HEK293T (cell line): ENCODE results near the gene TBC1D2.

Experiments
- CTCF ChIA-PET: fragments of 350-600 bp; formaldehyde crosslinking; extraction: SDS; loops from one replicate; lab custom pipeline; 2021; ENCODE audit warnings: antibody characterized with exemption, inconsistent platforms; lab: Yijun Ruan, JAX
- POLR2A ChIA-PET: fragments of 350-600 bp; formaldehyde crosslinking; extraction: SDS; loops from one replicate; lab custom pipeline; 2020; ENCODE audit warnings: antibody characterized with exemption, inconsistent platforms; lab: Yijun Ruan, JAX
- DNase-seq: peaks from one replicate; pipeline ENCODE4 v3.0.0; 2012; ENCODE audit warnings: mixed read lengths; ENCODE audit errors: extremely low spot score
- ARNT ChIP-seq: fragments of 450-650 bp; IDR thresholded peaks from 2 replicates; pipeline ENCODE4 v1.6.1; 2017; ENCODE audit warnings: mild to moderate bottlenecking
- BHLHE40 ChIP-seq: fragments of 450-650 bp; IDR thresholded peaks from 2 replicates; pipeline ENCODE4 v1.6.1; 2016; ENCODE audit warnings: mild to moderate bottlenecking, moderate library complexity, borderline replicate concordance
- CTBP1 ChIP-seq: fragments of 450-650 bp; IDR thresholded peaks from 2 replicates; pipeline ENCODE4 v1.6.1; 2016; ENCODE audit warnings: borderline replicate concordance
- ELF4 ChIP-seq: fragments of 450-650 bp; IDR thresholded peaks from 2 replicates; pipeline ENCODE4 v1.6.1; 2017; ENCODE audit warnings: antibody characterized with exemption
- FOXA1 ChIP-seq: fragments of 450-650 bp; IDR thresholded peaks from 2 replicates; pipeline ENCODE4 v1.6.1; 2016; ENCODE audit warnings: mild to moderate bottlenecking
- FOXK2 ChIP-seq: fragments of 450-650 bp; IDR thresholded peaks from 2 replicates; pipeline ENCODE4 v1.6.1; 2016; ENCODE audit warnings: mild to moderate bottlenecking
- FOXM1 ChIP-seq: fragments of 450-650 bp; IDR thresholded peaks from 2 replicates; pipeline ENCODE4 v1.6.1; 2017; ENCODE audit warnings: mild to moderate bottlenecking, borderline replicate concordance
- HDGF ChIP-seq: fragments of 450-650 bp; IDR thresholded peaks from 2 replicates; pipeline ENCODE4 v1.6.1; 2017; ENCODE audit warnings: antibody characterized with exemption, borderline replicate concordance
- L3MBTL2 ChIP-seq: fragments of 450-650 bp; conservative IDR thresholded peaks from 2 replicates; pipeline ENCODE4 v1.6.1; 2016; ENCODE audit warnings: mild to moderate bottlenecking
- LEF1 ChIP-seq: fragments of 450-650 bp; IDR thresholded peaks from 2 replicates; pipeline ENCODE4 v1.6.1; 2017; ENCODE audit warnings: mild to moderate bottlenecking, borderline replicate concordance
- NFRKB ChIP-seq: fragments of 450-650 bp; IDR thresholded peaks from 2 replicates; pipeline ENCODE4 v1.6.1; 2016; ENCODE audit warnings: mild to moderate bottlenecking, moderate library complexity
- SP1 ChIP-seq: fragments of 450-650 bp; IDR thresholded peaks from 2 replicates; pipeline ENCODE4 v1.6.1; 2017
- SUZ12 ChIP-seq: fragments of 450-650 bp; IDR thresholded peaks from 2 replicates; pipeline ENCODE4 v1.6.1; 2016; ENCODE audit warnings: mild to moderate bottlenecking
- TARDBP ChIP-seq: fragments of 450-650 bp; IDR thresholded peaks from 2 replicates; pipeline ENCODE4 v1.6.1; 2016
- ZNF384 ChIP-seq: fragments of 450-650 bp; IDR thresholded peaks from 2 replicates; pipeline ENCODE4 v1.6.1; 2016
- TF ChIP-seq, protein P1 (sequence below): fragments of 450-650 bp; IDR thresholded peaks from 2 replicates; pipeline ENCODE4 v1.6.1; 2016

Gene TBC1D2

DNA sequence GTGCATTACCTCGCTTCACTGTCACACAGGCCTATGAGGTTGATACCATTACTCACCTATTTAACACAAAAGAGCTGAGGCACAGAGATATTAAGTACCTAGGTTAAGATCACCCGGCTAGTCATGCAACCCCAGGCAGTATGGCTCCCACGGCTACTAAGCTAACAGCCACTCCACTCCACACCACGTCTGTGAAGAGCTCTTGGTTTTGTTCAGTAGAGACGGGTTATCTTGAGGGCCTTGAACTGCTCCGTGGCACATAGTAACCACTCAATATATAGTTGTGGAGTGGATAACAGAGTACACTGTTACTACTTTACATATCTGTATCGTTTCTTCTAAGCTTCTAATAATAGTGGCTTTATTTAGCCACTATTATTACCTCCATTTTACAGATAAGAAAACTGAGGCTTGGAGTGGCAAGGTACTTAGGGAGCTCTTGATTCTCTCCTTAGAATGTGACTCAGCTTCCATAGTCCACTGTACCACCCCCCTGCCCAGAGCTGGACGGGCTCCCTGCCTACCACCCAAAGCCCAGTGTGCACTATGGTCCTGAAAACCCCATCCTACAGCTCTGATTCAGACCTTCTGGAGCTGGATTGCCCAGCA, 62.0 kb downstream of the TBC1D2 start:
- TF ChIP-seq BHLHE40, result no peak
- no peak for TF ChIP-seq FOXK2
- no peak for TF ChIP-seq LEF1
- TF ChIP-seq SP1, result no peak
- TF ChIP-seq FOXM1, result no peak
- TF ChIP-seq HDGF, result no peak; the same call in 1 of the 2 replicates
- no peak for TF ChIP-seq SUZ12
- no peak for TF ChIP-seq L3MBTL2
- no peak for TF ChIP-seq CTBP1
- no peak for TF ChIP-seq ELF4
- no peak for TF ChIP-seq ZNF384
- TF ChIP-seq NFRKB, result no peak
- no peak for TF ChIP-seq FOXA1
- no peak for TF ChIP-seq TARDBP
- TF ChIP-seq ARNT, result no peak
- POLR2A ChIA-PET, result interaction anchor here (0.9 to 1.2 kb wide), 3 partner anchors 62 to 97 kb away, joined by 3 to 7 read pairs (median 5); partner anchors contain the start of genes TBC1D2 and TRIM14
- DNase-seq, result no peak
- CTCF ChIA-PET, result interaction anchor here (0.6 kb wide), 2 partner anchors 125 to 548 kb away, joined by 3 read pairs; no protein-coding TSS in a partner anchor

DNA sequence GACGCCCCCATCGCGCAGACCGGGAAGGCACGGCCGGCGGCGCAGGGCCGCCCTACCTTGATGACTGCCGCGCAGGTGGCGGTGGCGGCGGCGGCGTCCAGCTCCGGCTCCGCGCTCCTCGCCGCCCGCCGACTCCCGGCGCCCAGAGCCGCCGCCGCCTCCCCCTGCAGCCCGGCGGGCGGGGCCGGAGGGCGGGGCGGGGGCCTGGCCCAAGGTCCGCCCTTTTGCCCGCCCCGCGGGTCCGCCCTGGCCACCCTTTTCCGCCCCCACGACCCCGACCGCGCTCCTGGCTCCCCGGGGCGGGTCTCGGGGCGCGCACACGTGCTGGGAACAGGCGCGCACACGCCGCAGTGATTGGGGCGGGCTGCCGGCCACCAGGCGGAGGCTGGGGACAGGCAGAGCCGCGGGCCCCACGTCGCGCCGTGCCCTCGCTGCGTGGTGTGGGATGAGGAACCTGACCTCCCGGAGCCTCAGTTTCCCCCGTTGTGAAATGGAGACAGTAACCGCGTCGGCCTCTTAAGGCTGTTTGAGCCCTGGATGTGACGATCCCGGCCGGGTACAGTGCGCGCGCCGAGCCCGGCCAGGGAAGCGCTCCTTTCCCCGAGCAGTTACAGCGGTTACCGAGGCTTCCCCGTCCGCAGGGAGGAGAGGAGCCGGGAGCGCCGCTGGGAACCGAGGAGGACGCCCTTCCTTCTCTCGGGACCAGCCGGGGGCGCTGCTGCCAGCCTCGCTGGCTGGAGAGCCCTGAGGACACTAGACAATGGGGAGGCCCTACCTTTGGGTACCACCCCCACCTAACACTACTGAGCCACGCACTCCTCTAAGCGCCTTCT, 62.7 kb downstream of the TBC1D2 start, which contains the start of gene CORO2A:
Gene CORO2A, minus strand, starts transcription at position 135 of the 833 bp plus-strand sequence. CDS start 34,977 bp downstream, outside the sequence.
- ChIA-PET POLR2A (interaction anchor here (0.6 to 1.2 kb wide), 5 partner anchors 63 to 271 kb away, joined by 3 to 7 read pairs (median 4); partner anchors contain the start of genes TBC1D2, TRIM14 and TRMO), CTCF (no interaction called here)
- peak; percentile 72 for DNase-seq
- TF ChIP-seq CTBP1 (peak; percentile 32; the same call in 1 of the 2 replicates), FOXK2 (no peak), FOXM1 (0 out of 2 replicates have a peak, but pooled peaks have one; percentile 9)

DNA sequence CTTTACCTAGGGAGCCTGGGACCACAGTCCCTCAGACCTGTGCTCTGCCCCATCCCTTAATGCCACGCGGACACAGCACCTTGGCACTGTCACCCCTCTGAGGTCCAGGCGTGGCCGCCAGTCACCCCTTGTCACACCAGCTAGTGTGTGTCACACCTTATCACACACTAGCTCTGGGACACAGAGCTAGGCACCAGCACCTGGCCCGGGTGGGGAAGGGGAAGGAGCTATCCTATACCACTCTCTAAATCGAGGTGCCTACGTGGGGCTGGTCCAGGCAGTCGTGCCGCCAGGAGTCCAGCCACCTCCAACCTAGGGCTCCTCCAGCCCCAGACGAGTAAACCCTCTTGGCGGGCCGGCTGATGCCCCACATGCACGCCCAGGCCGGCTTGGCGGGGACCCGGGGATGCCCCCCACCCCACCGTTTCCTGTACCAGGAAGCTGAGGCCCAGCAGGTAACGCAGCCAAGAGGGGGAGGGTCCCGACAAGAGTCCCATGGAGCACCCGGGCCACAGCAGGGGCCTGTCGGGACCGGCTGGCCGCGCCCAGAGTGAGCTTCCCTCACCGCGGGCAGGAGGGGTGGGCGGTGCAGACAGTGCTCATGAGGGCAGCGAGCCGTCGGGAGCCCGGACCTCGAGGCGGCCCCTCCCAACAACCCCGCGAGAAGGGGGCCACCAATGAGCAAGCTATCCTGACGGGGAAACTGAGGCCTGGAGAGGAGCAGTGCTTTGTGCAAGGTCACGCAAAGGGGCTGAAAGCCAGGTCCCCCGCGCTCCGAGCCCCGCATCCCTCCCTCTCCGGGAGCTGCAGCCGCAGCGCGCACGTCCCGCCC, 63.6 kb downstream of the TBC1D2 start:
- CTCF ChIA-PET, result no interaction called here
- POLR2A ChIA-PET, result interaction anchor here (0.6 to 1.2 kb wide), 4 partner anchors 64 to 270 kb away, joined by 3 to 4 read pairs (median 3); partner anchors contain the start of genes ANP32B, TBC1D2 and TRMO
- no peak for TF ChIP-seq FOXK2
- TF ChIP-seq ZNF384, result no peak
- TF ChIP-seq ARNT, result no peak
- TF ChIP-seq LEF1, result no peak
- no peak for TF ChIP-seq CTBP1
- TF ChIP-seq SUZ12, result no peak
- no peak for TF ChIP-seq BHLHE40
- TF ChIP-seq ELF4, result no peak
- TF ChIP-seq, protein P1, sequence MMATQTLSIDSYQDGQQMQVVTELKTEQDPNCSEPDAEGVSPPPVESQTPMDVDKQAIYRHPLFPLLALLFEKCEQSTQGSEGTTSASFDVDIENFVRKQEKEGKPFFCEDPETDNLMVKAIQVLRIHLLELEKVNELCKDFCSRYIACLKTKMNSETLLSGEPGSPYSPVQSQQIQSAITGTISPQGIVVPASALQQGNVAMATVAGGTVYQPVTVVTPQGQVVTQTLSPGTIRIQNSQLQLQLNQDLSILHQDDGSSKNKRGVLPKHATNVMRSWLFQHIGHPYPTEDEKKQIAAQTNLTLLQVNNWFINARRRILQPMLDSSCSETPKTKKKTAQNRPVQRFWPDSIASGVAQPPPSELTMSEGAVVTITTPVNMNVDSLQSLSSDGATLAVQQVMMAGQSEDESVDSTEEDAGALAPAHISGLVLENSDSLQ, result no peak
- no peak for TF ChIP-seq FOXA1
- TF ChIP-seq SP1, result no peak
- peak; percentile 39 for DNase-seq

DNA sequence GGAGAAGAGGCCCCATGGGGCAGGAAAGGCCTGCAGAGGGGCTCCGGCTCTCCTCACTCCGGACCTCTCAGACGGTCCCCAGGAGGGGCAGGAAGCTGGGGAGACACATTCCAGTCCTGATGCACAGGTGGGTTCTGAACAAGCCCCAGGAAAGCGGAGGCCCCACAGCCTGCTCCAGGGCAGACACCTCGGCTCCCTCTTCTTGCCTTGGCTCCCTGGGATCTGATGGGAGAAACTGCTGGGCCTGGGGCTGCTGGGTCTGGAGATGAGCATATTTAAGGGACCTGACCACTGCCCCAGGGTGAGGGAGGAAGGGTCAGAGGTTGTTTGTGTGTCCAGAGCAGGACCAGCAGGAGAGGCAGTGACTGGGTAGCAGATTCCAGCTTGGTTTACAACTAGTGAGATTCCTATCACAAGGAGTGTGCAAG, 64.3 kb downstream of the TBC1D2 start:
- POLR2A ChIA-PET, result interaction anchor here (1.1 kb wide), 1 partner anchor 208 kb away, joined by 3 read pairs; the partner anchor contains the start of gene ANP32B
- CTCF ChIA-PET, result no interaction called here
- no peak for TF ChIP-seq SUZ12
- TF ChIP-seq TARDBP, result no peak
- no peak for TF ChIP-seq CTBP1
- no peak for TF ChIP-seq NFRKB
- no peak for TF ChIP-seq L3MBTL2
- TF ChIP-seq ARNT, result no peak
- TF ChIP-seq FOXA1, result no peak
- no peak for TF ChIP-seq LEF1
- no peak for TF ChIP-seq ZNF384
- TF ChIP-seq SP1, result no peak
- no peak for TF ChIP-seq FOXK2
- TF ChIP-seq BHLHE40, result no peak
- TF ChIP-seq, protein P1, result no peak
- DNase-seq, result no peak

DNA sequence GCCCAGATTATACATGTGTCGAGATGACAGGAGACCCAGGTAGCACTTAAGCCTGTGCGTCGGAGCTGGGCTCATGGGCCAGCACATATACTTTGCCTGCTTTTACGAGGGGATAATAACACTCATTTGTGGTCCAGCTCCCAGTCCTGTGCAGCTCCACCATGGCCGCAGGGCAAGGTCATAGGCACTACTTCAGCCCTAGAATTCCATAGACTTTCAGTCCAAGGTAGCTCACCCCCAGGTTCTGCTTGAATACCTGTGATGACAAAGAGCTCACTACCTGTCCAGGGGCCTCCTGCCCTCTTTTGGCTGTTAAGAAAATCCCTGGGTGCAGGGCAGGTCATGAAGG, 64.7 kb downstream of the TBC1D2 start:
- DNase-seq, result no peak
- CTCF ChIA-PET, result no interaction called here
- POLR2A ChIA-PET, result interaction anchor here (0.6 kb wide), 1 partner anchor 71 kb away, joined by 3 read pairs; no protein-coding TSS in a partner anchor
- TF ChIP-seq SUZ12 (no peak), ELF4 (no peak)

DNA sequence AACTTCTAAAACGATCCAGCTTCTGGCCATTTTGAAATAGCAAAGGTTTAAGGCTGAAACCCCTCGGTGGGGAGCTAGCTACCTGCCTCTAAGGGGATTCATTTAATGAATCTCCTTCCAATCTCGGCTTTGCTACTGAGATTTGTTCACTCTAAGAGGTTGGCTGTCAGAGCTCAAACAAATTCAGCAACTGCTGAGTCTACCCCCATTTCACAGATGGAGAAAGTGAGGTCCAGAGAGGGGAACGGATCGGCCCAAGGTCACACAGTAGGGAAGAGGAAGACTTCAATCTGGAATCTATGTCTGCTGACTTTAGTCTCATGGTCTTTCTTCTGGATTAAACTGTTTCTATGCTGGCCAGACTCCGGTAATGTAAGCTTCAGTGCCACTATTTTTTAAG, 66.0 kb downstream of the TBC1D2 start:
- no peak for TF ChIP-seq NFRKB
- TF ChIP-seq HDGF, result no peak
- TF ChIP-seq FOXK2, result no peak
- TF ChIP-seq SUZ12, result no peak
- no peak for TF ChIP-seq TARDBP
- TF ChIP-seq ZNF384, result no peak
- no peak for TF ChIP-seq L3MBTL2
- TF ChIP-seq BHLHE40, result no peak
- no peak for TF ChIP-seq CTBP1
- no peak for TF ChIP-seq FOXA1
- ChIA-PET POLR2A (no interaction called here), CTCF (interaction anchor here (0.7 kb wide), 1 partner anchor 63 kb away, joined by 3 read pairs; no protein-coding TSS in a partner anchor)
- no peak for DNase-seq
